LNCAP (cell line): ENCODE measurements around the gene ATXN3.

Experiments
- CTCF ChIP-seq: fragments of 450-650 bp; IDR thresholded peaks from 2 replicates; pipeline ENCODE4 v1.5.1; 2017; ENCODE audit warnings: mild to moderate bottlenecking

ATXN3 gene

GRCh38 chr14:92035890-92036289 is 70.5 kb downstream of the ATXN3 start:
- no peak for TF ChIP-seq CTCF

GRCh38 chr14:92033906-92034687 is 72.3 kb downstream of the ATXN3 start:
- no peak for TF ChIP-seq CTCF

GRCh38 chr14:92033433-92033832 is 72.9 kb downstream of the ATXN3 start:
- no peak for TF ChIP-seq CTCF

GRCh38 chr14:92026548-92027190 is 79.7 kb downstream of the ATXN3 start:
- no peak for TF ChIP-seq CTCF

- no peak for TF ChIP-seq CTCF
These were observed 84.3 kb downstream of the ATXN3 start for GRCh38 chr14:92022036-92022435.

GRCh38 chr14:92021523-92021922 is 84.9 kb downstream of the ATXN3 start:
- TF ChIP-seq CTCF, result no peak

- TF ChIP-seq CTCF, result no peak
These were observed 92.3 kb downstream of the ATXN3 start for GRCh38 chr14:92014040-92014439.
